ENCODE data around the gene PDCD1. TPM values are rescaled to one million over a fixed set of nuclear protein-coding genes. Genes with fewer than 3 reads are reported as not detected.

Gene PDCD1
- total RNA-seq, 2 experiments from 2014 or later: 9.5 to 11.4 TPM

GRCh38 chr2:241895427-241895711 lies 36.7 kb upstream of the PDCD1 start:
- H3K27ac ChIP-seq (ENCODE audit: low read depth in 1 of 2, low read length in 2 of 2): no peak overlapping the region
- Mint-ChIP-seq H3K27me3 (no peaks in the 10 kb centered on the region), H3K4me1 (ENCODE audit: low read depth) (peaks cover 5% of the 10 kb centered on the region), H3K9me3 (no peaks in the 10 kb centered on the region), H3K36me3 (ENCODE audit: low read depth) (peaks cover 1% of the 10 kb centered on the region), H3K27ac (no peak overlapping the region), H3K4me3 (no peak overlapping the region)
- ChIA-PET POLR2A (no interaction called here), CTCF (no interaction called here)
- intact Hi-C loops (cut with DNase I, micrococcal nuclease): no loop called here
- H3K4me1 ChIP-seq (ENCODE audit: insufficient read depth, low read length): peaks cover 3% of the 10 kb centered on the region
- no peak overlapping the region for H3K4me3 ChIP-seq (ENCODE audit: low read length)
- peaks cover 16% of the 10 kb centered on the region for H3K36me3 ChIP-seq (ENCODE audit: insufficient read depth, low read length)
- no peaks in the 10 kb centered on the region for H3K9me3 ChIP-seq (ENCODE audit: control insufficient read depth in 1 of 2, insufficient read depth in 1 of 2, low read length in 2 of 2)
- no peak for TF ChIP-seq CTCF (IDR thresholded peaks at IDR 0.05)
- no peaks in the 10 kb centered on the region for H3K27me3 ChIP-seq (ENCODE audit: control insufficient read depth in 1 of 2, insufficient read depth in 2 of 2, low read length in 2 of 2)
- DNase-seq: no peak
- no peak for ATAC-seq (ENCODE audit: poor library complexity)

GRCh38 chr2:241894681-241895426 lies 36.2 kb upstream of the PDCD1 start:
- H3K27ac Mint-ChIP-seq: no peak overlapping the region
- peaks cover 10% of the 10 kb centered on the region for H3K4me1 Mint-ChIP-seq (ENCODE audit: low read depth)
- Histone ChIP-seq H3K9me3 (ENCODE audit: control insufficient read depth in 1 of 2, insufficient read depth in 1 of 2, low read length in 2 of 2) (no peaks in the 10 kb centered on the region), H3K36me3 (ENCODE audit: insufficient read depth, low read length) (peaks cover 17% of the 10 kb centered on the region), H3K27me3 (ENCODE audit: control insufficient read depth in 1 of 2, insufficient read depth in 2 of 2, low read length in 2 of 2) (no peaks in the 10 kb centered on the region), H3K27ac (ENCODE audit: low read depth in 1 of 2, low read length in 2 of 2) (no peak overlapping the region), H3K4me3 (ENCODE audit: low read length) (no peak overlapping the region), H3K4me1 (ENCODE audit: insufficient read depth, low read length) (peaks cover 3% of the 10 kb centered on the region)
- peaks cover 6% of the 10 kb centered on the region for H3K36me3 Mint-ChIP-seq (ENCODE audit: low read depth)
- ChIA-PET CTCF (no interaction called here), POLR2A (no interaction called here)
- DNase-seq (peak in 1 of 14 experiments; percentile 32), ATAC-seq (ENCODE audit: poor library complexity) (no peak)
- no peak overlapping the region for H3K4me3 Mint-ChIP-seq
- H3K27me3 Mint-ChIP-seq: no peaks in the 10 kb centered on the region
- TF ChIP-seq CTCF (IDR thresholded peaks at IDR 0.05): no peak
- no peaks in the 10 kb centered on the region for H3K9me3 Mint-ChIP-seq
- intact Hi-C loops (cut with DNase I, micrococcal nuclease): no loop called here

- H3K27ac ChIP-seq (ENCODE audit: low read depth in 1 of 2, low read length in 2 of 2): no peak overlapping the region
- Mint-ChIP-seq H3K4me1 (ENCODE audit: low read depth) (peaks cover 17% of the 10 kb centered on the region), H3K27me3 (no peaks in the 10 kb centered on the region), H3K4me3 (no peak overlapping the region), H3K9me3 (no peaks in the 10 kb centered on the region), H3K36me3 (ENCODE audit: low read depth) (peaks cover 13% of the 10 kb centered on the region), H3K27ac (no peak overlapping the region)
- intact Hi-C loops (cut with DNase I, micrococcal nuclease): no loop called here
- ChIA-PET CTCF (no interaction called here), POLR2A (no interaction called here)
- H3K9me3 ChIP-seq (ENCODE audit: control insufficient read depth in 1 of 2, insufficient read depth in 1 of 2, low read length in 2 of 2): no peaks in the 10 kb centered on the region
- H3K36me3 ChIP-seq (ENCODE audit: insufficient read depth, low read length): peaks cover 17% of the 10 kb centered on the region
- ATAC-seq (ENCODE audit: poor library complexity) (no peak), DNase-seq (peak in 1 of 14 experiments; percentile 28)
- H3K4me3 ChIP-seq (ENCODE audit: low read length): no peak overlapping the region
- peaks cover 3% of the 10 kb centered on the region for H3K4me1 ChIP-seq (ENCODE audit: insufficient read depth, low read length)
- no peaks in the 10 kb centered on the region for H3K27me3 ChIP-seq (ENCODE audit: control insufficient read depth in 1 of 2, insufficient read depth in 2 of 2, low read length in 2 of 2)
- no peak for TF ChIP-seq CTCF (IDR thresholded peaks at IDR 0.05)
Observed at GRCh38 chr2:241894056-241894641, 35.5 kb upstream of the PDCD1 start.
